ENCODE data around the gene TTC7B.

The TTC7B gene

GRCh38 chr14:90767899-90768298 is 48.3 kb downstream of the TTC7B start:
- no peak for DNase-seq

- DNase-seq, result no peak
Measured at GRCh38 chr14:90760591-90761316, 55.5 kb downstream of the TTC7B start.

GRCh38 chr14:90760078-90760444 is 56.2 kb downstream of the TTC7B start:
- DNase-seq, result no peak

- no peak for DNase-seq
Measured at GRCh38 chr14:90759370-90760077, 56.7 kb downstream of the TTC7B start.

- no peak for DNase-seq
Measured at GRCh38 chr14:90758959-90759358, 57.3 kb downstream of the TTC7B start.

GRCh38 chr14:90758028-90758889 is 58.0 kb downstream of the TTC7B start:
- DNase-seq, result peak; percentile 96

GRCh38 chr14:90757452-90757851 is 58.8 kb downstream of the TTC7B start:
- no peak for DNase-seq

GRCh38 chr14:90756755-90757345 is 59.4 kb downstream of the TTC7B start:
- DNase-seq, result no peak

GRCh38 chr14:90755661-90756304 is 60.4 kb downstream of the TTC7B start:
- DNase-seq, result no peak

GRCh38 chr14:90753456-90754005 is 62.7 kb downstream of the TTC7B start:
- DNase-seq, result no peak

GRCh38 chr14:90750701-90751100 is 65.5 kb downstream of the TTC7B start:
- DNase-seq, result no peak

- DNase-seq, result no peak
Measured at GRCh38 chr14:90750191-90750590, 66.0 kb downstream of the TTC7B start.

- DNase-seq, result no peak
Measured at GRCh38 chr14:90747909-90748308, 68.3 kb downstream of the TTC7B start.

- no peak for DNase-seq
Measured at GRCh38 chr14:90743826-90744225, 72.4 kb downstream of the TTC7B start.

- DNase-seq, result no peak
Measured at GRCh38 chr14:90743425-90743824, 72.8 kb downstream of the TTC7B start.

- no peak for DNase-seq
Measured at GRCh38 chr14:90742729-90743128, 73.5 kb downstream of the TTC7B start.

GRCh38 chr14:90742252-90742651 is 74.0 kb downstream of the TTC7B start:
- no peak for DNase-seq

GRCh38 chr14:90741682-90741946 is 74.6 kb downstream of the TTC7B start:
- no peak for DNase-seq

- no peak for DNase-seq
Measured at GRCh38 chr14:90740946-90741681, 75.1 kb downstream of the TTC7B start.

GRCh38 chr14:90740081-90740480 is 76.1 kb downstream of the TTC7B start:
- DNase-seq, result no peak

GRCh38 chr14:90739318-90740068 is 76.7 kb downstream of the TTC7B start:
- DNase-seq, result no peak

Data from activated CD4-positive, alpha-beta T cell treated with anti-CD3 and anti-CD28 coated beads for 1 hour (primary cell).